DND-41 (cell line): ENCODE results near the gene ADRM1.

ENCODE experiments used
- ATAC-seq: fragments of 200-7000 bp; cut with Tn5 transposase; 3 replicates; pipeline ENCODE4 v1.9.1; 2021; ENCODE audit warnings: low read depth; ENCODE audit not compliant: insufficient read depth
- DNase-seq: peaks from one replicate; pipeline ENCODE4 v3.0.0-alpha.2; 2020
- H2AFZ ChIP-seq: 2 replicates; pipeline ENCODE4 v1.6.0; 2012; ENCODE audit warnings: low read depth, low read length
- H3K27ac ChIP-seq: 2 replicates; pipeline ENCODE4 v1.5.1; 2012; ENCODE audit warnings: low read length, inconsistent platforms
- H3K27me3 ChIP-seq: fragments of 200-600 bp; sonication (generic); 2 replicates; pipeline ENCODE4 v1.6.0; 2012; ENCODE audit warnings: low read length, mild to moderate bottlenecking, inconsistent platforms; ENCODE audit not compliant: insufficient read depth, poor library complexity
- H3K36me3 ChIP-seq: 2 replicates; pipeline ENCODE4 v1.5.1; 2012; ENCODE audit warnings: low read length, inconsistent platforms; ENCODE audit not compliant: insufficient read depth
- H3K4me1 ChIP-seq: 2 replicates; pipeline ENCODE4 v1.5.1; 2012; ENCODE audit warnings: mild to moderate bottlenecking, low read length; ENCODE audit not compliant: insufficient read depth
- H3K4me2 ChIP-seq: 2 replicates; pipeline ENCODE4 v1.6.0; 2012; ENCODE audit warnings: mild to moderate bottlenecking, moderate library complexity, low read length, inconsistent platforms; ENCODE audit not compliant: insufficient read depth
- H3K4me3 ChIP-seq, 2 experiments: fragments of 200-600 bp in 1 of 2; shearing (Covaris generic) in 1 of 2; 2 replicates each; pipeline ENCODE4 v1.5.1; 2012 to 2016; ENCODE audit warnings: inconsistent platforms in 2 of 2, low read length in 2 of 2, mild to moderate bottlenecking in 2 of 2, low read depth in 1 of 2, moderate library complexity in 1 of 2
- H3K79me2 ChIP-seq: 2 replicates; pipeline ENCODE4 v1.6.0; 2012; ENCODE audit warnings: low read length, inconsistent platforms; ENCODE audit not compliant: insufficient read depth
- H3K9ac ChIP-seq: 2 replicates; pipeline ENCODE4 v1.6.0; 2012; ENCODE audit warnings: low read depth, mild to moderate bottlenecking, inconsistent platforms, low read length, moderate library complexity
- H3K9me3 ChIP-seq: 2 replicates; pipeline ENCODE4 v1.5.1; 2012; ENCODE audit warnings: low read length, moderate library complexity, mild to moderate bottlenecking, inconsistent platforms; ENCODE audit not compliant: insufficient read depth, severe bottlenecking
- H4K20me1 ChIP-seq: 2 replicates; pipeline ENCODE4 v1.6.0; 2012; ENCODE audit warnings: low read length; ENCODE audit not compliant: insufficient read depth
- EZH2 ChIP-seq: IDR thresholded peaks from 3 replicates; pipeline ENCODE4 v1.6.1; 2012; ENCODE audit warnings: borderline replicate concordance, low read depth, mild to moderate bottlenecking, moderate library complexity, low read length, inconsistent platforms; ENCODE audit not compliant: severe bottlenecking
- TF ChIP-seq, protein P1 (sequence below): IDR thresholded peaks from 2 replicates; pipeline ENCODE4 v1.5.1; 2012; ENCODE audit warnings: borderline replicate concordance, low read length, moderate library complexity, mild to moderate bottlenecking; ENCODE audit not compliant: poor library complexity, severe bottlenecking; ENCODE audit errors: extremely low read depth

The ADRM1 gene

DNA sequence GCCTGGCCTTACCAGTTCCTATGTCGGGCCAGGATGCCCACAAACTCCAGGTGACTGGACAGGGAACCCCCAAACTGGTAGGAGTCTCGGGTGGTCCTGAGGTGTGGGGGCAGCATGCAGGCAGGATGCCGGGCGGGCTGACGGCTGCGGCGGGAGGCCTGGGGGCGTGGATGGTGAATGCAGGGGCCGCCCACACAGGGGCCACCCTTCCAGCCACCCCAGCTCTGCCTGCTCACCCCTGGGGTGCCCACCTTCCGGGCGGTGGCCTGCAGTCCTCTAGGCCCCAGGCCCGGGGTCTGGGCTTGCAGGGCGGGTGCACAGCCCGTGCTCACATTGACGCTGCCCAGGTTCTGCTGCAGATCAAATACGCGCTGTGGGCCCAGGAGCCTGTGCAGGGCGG, 8.4 kb downstream of the ADRM1 start:
- Histone ChIP-seq H3K27ac (no peak overlapping the region), H4K20me1 (peaks cover 31% of the 10 kb centered on the region), H3K9me3 (no peaks in the 10 kb centered on the region)

DNA sequence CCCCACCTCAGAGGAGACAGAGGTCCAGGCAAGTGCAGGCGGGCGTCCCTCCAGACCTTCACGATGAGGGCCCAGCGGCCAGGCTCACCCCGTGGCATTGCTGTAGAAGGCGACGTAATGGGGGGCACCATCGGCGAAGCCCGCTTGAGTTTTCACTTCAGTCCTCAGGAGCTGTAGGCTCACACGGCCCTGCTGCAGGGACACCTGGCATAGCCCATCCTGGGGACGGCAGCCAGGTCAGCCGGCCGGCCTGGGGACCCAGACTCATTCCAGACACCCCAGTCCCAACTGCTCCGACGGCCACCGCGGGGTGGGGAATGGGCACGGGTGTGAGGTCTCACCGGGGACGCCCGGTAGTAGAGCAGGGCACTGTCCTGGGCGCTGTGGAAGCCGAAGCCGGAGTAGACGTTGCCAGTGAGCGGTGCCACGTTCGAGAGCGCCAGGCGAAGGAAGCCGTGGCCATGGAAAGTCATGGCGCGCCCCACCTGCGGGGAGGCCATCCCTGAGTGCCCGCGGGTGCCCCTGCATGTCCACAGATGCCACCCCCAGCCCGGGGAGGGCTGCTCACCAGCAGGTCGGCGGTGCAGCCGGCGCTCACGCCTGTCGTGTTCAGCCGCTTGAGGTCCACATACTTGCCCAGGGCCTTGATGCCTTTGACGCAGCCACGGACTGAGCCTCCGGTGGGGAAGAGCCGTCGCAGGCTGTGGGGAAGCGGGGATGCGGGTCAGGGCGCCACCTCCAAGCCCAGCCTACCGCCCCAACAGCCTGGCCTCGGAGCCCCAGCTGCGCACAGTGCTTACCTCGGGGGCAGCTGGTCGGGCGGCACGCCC, 9.2 kb downstream of the ADRM1 start:
- peaks cover 23% of the 10 kb centered on the region for H3K36me3 ChIP-seq

More for the DNA sequence above, 8.4 kb downstream of the ADRM1 start:
- no peak for DNase-seq
- Histone ChIP-seq H2AFZ (no peak overlapping the region), H3K4me3 (no peak overlapping the region), H3K27me3 (no peaks in the 10 kb centered on the region), H3K79me2 (peaks cover 7% of the 10 kb centered on the region), H3K36me3 (peaks cover 32% of the 10 kb centered on the region), H3K4me2 (no peak overlapping the region), H3K9ac (no peak overlapping the region), H3K4me1 (peaks cover under 1% of the 10 kb centered on the region; the same call in 1 of the 2 replicates)
- no peak for TF ChIP-seq EZH2
- TF ChIP-seq, protein P1, sequence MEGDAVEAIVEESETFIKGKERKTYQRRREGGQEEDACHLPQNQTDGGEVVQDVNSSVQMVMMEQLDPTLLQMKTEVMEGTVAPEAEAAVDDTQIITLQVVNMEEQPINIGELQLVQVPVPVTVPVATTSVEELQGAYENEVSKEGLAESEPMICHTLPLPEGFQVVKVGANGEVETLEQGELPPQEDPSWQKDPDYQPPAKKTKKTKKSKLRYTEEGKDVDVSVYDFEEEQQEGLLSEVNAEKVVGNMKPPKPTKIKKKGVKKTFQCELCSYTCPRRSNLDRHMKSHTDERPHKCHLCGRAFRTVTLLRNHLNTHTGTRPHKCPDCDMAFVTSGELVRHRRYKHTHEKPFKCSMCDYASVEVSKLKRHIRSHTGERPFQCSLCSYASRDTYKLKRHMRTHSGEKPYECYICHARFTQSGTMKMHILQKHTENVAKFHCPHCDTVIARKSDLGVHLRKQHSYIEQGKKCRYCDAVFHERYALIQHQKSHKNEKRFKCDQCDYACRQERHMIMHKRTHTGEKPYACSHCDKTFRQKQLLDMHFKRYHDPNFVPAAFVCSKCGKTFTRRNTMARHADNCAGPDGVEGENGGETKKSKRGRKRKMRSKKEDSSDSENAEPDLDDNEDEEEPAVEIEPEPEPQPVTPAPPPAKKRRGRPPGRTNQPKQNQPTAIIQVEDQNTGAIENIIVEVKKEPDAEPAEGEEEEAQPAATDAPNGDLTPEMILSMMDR = no peak
- no peak for ATAC-seq

DNA sequence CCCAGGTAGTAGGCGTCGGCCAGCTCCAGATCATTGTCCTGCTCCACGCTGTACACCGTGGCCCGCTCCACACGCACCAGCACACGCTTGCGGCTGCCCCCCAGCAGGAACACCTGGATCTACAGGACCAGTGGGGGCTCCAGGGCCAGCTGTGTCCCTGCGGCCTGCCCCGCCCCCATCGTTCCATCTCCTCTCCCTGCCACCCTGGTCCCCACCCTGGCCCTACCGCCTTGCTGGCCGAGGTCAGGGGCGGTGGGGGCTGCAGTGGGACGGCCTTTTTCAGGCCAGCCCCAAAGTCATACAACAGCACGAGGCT, 9.8 kb downstream of the ADRM1 start:
- Histone ChIP-seq H3K4me2 (no peak overlapping the region), H3K4me1 (no peaks in the 10 kb centered on the region), H3K4me3 (no peak overlapping the region), H3K9me3 (no peaks in the 10 kb centered on the region), H3K36me3 (peaks cover 17% of the 10 kb centered on the region), H3K27ac (no peak overlapping the region), H4K20me1 (peaks cover 16% of the 10 kb centered on the region), H3K27me3 (no peaks in the 10 kb centered on the region), H3K79me2 (no peaks in the 10 kb centered on the region), H3K9ac (no peak overlapping the region), H2AFZ (no peak overlapping the region)
- DNase-seq = no peak
- ATAC-seq = no peak
- TF ChIP-seq EZH2 = no peak
- TF ChIP-seq, protein P1 = no peak

More for the DNA sequence above, 9.2 kb downstream of the ADRM1 start:
- Histone ChIP-seq H3K79me2 (no peaks in the 10 kb centered on the region), H3K9ac (no peak overlapping the region), H4K20me1 (peaks cover 22% of the 10 kb centered on the region), H3K4me2 (no peak overlapping the region), H3K27me3 (no peaks in the 10 kb centered on the region), H3K27ac (no peak overlapping the region), H2AFZ (no peak overlapping the region), H3K4me1 (no peaks in the 10 kb centered on the region), H3K9me3 (no peaks in the 10 kb centered on the region), H3K4me3 (no peak overlapping the region)
- no peak for ATAC-seq
- TF ChIP-seq EZH2 = no peak
- TF ChIP-seq, protein P1 = no peak
- no peak for DNase-seq

DNA sequence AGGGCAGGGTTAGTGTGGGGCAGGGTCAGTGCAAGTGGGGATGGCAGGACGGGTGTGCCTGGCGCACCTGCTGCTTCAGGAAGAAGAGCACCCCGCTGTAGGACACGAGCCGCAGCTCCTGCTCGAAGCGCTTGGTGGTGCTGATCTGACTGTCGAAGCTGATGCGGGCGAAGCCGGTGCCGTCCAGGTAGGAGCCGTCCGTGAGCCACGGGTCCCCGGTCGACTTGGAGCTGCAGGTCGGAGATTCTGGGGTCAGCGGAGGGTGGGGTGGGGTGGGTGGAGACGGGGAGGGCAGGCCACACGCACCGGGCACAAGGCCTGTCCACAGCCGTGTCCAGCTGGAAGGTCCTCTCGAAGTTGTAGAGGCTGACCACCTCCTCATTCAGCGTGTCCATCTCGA, 10.2 kb downstream of the ADRM1 start:
- Histone ChIP-seq H3K79me2 (no peaks in the 10 kb centered on the region), H2AFZ (no peak overlapping the region), H3K9me3 (no peaks in the 10 kb centered on the region), H3K4me2 (no peak overlapping the region), H3K27ac (no peak overlapping the region), H3K27me3 (no peaks in the 10 kb centered on the region), H3K36me3 (peaks cover 13% of the 10 kb centered on the region), H3K4me1 (no peaks in the 10 kb centered on the region), H3K9ac (no peak overlapping the region), H3K4me3 (no peak overlapping the region), H4K20me1 (peaks cover 12% of the 10 kb centered on the region)
- ATAC-seq = no peak
- TF ChIP-seq, protein P1 = no peak
- no peak for TF ChIP-seq EZH2
- no peak for DNase-seq
